HG03460 (cell line): ENCODE measurements around the gene RAB11FIP3.

Source experiments
- ATAC-seq: cut with Tn5 transposase; IDR thresholded peaks from one replicate; pipeline ENCODE4 v1.9.1; 2021; ENCODE audit not compliant: unreplicated experiment

Gene RAB11FIP3

DNA sequence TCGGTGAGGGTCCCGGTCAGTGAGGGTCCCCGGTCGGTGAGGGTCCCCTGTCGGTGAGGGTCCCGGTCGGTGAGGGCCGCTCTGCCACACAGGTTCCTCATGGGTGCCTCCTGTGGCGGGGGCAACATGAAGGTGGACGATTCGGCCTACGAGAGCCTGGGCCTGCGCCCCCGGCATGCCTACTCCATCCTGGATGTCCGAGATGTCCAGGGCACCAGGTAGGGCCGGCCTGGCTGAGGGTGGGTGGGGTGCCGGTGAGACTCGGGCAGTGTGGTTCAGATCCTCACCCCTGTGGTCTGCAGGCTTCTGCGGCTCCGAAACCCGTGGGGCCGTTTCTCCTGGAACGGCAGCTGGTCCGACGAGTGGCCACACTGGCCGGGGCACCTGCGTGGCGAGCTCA, 125.8 kb downstream of the RAB11FIP3 start:
- no peak for ATAC-seq

DNA sequence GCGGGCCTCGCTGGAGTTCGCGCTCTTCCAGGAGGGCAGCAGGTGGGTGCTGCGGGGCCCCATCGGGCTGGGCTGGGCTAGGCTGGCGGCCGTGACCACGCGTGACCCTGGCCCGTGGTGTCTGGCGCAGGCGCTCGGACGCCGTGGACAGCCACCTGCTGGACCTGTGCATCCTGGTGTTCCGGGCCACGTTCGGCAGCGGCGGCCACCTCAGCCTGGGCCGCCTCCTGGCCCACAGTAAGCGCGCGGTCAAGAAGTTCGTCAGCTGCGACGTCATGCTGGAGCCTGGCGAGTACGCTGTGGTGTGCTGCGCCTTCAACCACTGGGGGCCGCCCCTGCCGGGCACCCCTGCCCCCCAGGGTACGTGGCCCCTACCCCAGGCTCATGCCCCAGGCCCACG, 126.7 kb downstream of the RAB11FIP3 start:
- no peak for ATAC-seq

DNA sequence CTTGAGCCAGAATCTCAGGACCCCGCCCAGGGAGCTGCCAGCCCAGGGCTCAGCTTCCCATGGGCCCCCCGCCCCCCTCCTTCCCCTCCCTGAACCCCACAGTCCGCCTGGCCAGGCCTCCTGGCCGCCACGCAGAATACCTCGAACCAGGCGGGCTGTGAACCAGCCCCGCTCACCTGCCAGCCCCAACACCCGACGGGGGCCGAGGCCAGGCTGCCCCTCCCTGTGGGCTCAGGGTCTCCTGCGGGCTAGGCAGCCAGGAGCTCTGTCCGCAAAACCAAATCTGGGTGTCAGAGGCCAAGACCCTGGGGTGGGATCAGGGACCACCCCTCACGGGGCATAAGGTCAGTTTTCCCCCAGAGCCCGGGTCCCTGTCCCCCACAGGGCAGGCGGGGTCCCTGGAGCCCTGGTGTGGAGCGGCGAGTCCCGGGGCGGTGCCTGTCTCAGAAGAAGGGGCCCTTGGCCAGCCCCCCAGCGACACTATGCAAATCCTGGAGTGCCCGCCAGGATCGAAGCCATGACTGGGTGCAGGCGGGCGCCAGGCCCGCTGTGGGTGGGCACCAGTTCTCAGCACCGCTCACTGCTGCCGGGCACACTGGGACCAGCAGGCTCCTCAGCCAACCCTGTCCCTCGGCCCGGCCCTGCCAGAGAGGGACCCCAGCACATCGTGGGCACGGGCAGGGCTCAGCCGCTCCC, 128.3 kb downstream of the RAB11FIP3 start:
- ATAC-seq, result no peak

- ATAC-seq, result no peak
Measured at GRCh38 chr16:554297-554621, 128.8 kb downstream of the RAB11FIP3 start.

GRCh38 chr16:554640-555365, 129.4 kb downstream of the RAB11FIP3 start:
- ATAC-seq, result no peak

DNA sequence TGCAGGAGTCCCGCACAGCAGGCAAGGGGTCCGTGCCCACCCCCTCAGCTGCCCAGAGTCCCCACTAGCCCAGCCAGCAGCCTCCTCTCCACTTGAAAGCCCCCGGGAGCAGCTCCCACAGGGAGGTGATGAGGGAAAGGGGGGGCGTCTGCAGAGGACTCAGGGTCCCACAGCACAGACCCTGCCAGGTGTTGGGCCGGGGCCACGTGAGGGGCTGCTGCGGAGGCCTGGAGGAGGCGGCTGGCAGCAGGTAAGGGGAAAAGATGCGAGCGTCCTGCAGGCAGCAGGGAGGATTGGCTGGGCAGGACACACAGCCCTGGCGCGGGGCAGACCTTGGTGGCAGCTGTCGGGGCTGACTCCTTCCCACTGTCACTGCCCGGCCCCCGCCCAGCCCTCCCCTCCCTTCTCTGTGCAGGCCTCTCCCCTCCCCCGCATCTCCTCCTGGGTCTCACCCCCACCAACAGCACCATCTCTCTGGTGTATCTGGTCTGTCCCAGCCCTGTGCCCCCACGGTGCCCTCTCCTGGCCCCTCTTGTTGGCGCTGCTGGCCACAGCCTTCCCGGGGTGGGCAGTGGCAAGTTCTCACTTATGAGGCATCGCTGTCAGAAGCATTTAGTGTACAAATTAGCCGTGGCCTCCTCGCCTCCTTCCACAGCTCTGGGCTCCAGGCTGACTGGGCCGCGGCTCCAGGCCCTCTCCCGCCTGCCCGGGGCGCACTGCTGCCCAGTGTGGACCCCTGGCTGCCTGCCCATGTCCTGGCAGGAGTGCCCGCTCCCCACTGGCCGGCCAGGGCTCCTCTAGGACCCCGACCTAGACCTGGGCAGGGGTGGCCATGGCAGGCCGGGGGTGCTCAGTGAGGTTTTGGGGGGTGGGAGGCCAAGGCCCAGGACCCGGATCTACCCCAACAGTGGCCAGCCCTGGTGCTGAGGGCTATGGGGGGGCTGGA, 130.4 kb downstream of the RAB11FIP3 start:
- no peak for ATAC-seq

DNA sequence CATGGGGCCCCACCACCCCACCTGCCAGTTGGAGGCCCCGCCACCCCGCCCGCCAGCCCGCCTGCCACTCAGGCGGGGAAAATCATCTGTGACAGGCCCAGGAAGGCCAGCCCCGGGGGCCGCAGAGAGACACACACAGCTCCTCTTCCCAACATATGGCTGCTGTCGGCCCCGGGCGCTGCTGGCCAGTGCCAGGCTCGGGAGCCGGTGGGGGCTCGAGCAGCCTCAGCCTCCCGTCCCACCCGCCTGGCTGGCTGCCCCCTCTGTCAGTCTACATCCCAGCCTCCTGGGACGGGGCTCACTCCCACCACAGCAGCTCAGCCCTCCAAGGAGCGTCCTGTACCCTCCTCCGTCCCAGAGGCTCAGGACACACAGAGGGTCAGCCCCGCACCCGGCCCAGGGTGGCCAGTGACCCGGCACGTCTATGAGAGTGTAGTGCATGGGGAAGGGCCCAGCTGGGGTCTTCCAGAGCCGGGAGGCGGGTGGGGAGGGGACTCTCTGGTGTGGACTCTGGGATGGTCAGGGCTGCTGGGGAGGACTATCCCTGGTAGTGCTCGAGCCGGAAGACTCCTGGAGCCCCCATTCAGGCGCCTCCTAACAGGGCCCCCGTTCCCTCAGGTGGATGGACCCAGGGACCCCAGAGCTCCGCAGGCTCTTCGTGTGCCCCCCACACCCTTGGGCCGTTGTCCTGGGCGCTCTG, 131.2 kb downstream of the RAB11FIP3 start:
- no peak for ATAC-seq

- ATAC-seq, result no peak
Measured at GRCh38 chr16:557463-558297, 132.2 kb downstream of the RAB11FIP3 start.

DNA sequence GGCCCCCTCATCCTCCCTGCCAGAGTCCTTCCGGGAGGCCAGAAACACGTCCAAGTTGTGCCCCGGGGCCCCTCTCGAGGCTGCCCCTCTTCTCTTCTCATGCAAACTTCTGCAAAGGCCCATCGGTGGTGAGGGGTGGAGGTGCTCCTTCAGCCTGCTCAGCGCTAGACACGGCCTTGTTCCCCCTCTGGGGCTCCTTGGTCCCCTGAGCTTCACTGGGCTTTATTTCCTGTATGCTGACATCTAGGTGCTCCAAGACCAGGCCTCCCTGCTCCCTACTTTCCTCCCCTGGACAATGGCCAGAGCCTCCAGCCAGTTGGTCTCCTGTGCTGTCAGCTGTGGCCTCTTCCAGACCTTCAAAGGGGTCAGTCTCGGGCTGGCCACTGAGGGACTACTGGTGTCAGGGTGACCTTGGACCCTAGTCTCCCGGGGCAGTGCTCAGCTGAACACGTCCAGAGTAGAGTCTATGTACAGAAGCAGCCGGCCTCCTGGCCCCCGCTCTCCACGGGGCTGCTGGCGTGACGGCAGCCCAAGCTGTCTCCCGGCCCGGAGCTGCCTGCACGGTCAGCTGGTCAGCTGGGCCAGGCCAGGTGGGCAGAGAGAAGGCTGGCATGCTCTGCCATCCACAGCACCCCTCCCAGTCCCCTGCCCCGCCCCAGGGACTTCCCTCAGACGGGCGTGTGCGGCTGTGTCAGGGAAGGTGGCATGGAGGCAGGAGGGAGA, 133.0 kb downstream of the RAB11FIP3 start:
- ATAC-seq, result no peak

DNA sequence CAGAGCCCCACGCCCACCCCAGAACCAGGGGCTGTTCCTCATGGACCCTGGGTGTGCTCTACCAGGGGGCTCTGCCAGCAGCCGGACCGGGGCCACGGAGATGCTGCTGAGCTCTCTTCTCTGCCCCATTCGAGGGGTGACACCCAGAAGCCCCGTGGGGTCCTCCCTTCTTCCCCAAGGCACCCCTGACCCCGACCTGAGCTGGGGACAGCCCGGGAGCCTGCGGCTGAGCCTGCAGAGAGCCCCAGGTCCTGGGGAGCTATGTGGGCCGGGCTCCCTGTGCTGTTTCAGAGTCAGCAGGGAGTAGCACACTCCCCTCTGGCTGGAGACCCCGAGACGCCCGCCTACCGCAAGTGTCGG, 133.6 kb downstream of the RAB11FIP3 start:
- ATAC-seq, result no peak

DNA sequence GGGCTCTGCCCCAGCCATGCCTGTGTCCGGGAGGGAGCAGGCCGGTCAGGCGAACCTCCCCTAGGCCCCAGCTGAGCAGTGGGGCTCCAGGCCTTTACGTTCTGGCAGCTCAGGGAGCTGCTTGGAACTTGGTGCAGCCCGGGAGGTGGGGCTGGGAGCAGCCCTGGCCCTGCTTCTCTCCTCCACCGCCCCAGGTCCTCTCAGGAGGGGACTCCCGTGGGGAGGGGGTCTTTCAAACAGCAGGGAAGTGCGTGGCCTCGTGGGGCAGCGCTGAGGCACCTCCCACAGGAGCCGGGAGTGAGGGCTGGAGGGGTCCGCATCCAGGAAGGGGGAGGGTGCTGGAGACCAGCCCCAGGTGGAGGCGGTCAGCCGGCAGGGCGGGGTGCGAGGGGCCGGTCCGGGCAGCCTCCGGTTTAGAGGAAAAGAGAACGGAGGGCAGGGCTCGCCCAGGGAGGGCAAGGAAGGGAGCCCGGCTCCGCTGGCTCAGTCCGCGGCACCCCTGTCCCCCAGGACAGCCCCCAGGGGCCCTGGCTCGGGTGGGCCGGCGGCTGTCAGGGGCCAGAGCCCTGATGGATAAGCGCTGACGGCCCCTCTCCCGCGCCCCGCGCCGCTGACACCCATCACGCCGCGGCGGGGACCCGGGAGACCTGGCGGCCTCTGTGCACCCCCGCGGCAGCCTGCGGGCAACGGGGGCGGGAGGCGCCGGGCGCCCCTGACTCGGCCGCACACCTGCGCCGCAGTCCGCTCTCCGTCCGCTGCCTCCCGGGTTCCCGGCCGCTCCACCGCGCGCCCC, 134.2 kb downstream of the RAB11FIP3 start:
- no peak for ATAC-seq

DNA sequence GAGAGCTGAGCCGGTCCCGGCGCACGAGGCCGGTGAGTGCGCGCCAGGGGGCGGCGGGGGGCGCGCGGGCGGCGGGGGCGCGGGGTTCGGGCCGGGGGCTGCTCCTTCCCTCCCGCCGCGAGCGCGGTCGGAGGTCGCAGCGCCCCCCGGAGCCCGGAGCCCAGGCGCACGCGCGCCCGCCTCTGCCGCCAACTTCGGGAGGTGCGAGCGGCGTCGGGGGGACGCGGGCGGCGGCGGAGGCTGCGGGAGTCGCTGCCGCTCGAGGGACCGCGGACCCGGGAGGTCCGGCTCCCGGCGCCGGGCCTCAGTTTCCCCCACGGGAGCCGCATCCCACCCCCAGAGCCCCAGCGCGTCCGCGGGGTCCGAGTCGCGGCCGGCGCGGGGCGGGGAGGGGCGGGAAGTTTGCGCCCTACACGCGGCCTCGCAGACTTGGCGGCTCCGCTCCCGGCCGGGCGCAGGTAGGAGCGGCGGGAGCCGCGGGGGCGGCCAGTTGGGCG, 134.8 kb downstream of the RAB11FIP3 start, which contains the start of gene PRR35:
TSS of gene PRR35 (plus strand) at position 191 of the 497 bp plus-strand sequence. CDS start 2,901 bp downstream, outside the sequence.
- no peak for ATAC-seq

DNA sequence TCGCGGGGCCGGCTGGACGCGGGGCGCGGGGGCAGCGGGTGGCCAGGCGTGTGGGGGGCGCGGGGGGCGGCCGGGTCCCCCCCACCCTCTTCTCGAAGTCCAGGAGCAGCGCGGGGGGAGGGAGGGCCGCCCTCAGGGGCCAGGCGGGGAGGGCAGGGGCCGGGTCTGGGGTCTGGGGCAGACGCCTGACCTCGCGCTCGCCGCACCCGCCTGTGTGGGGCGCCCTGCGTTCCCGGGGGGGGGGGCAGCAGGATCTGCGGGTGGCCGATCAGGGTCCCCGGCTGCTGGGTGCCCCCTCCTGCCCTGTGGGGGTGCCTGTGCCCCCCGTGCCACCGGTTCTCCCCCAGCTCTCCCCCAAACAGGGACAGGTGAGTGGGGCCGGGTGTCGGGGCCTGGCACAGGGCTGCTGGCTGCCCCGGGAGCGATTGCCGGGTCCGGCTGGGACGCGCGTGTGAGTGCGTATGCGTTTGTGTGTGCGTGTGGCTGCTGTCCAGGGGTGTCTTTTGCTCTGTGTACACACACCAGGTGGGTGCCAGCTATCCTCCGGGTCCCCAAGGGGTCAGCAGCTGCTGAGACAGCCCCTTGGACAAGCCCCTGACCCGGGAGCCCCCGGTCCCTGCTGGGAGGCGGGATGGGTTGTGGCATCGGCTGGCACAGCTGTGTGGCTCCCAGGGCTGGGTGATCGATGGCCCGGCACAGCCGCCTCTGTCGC, 135.4 kb downstream of the RAB11FIP3 start:
- ATAC-seq, result no peak

DNA sequence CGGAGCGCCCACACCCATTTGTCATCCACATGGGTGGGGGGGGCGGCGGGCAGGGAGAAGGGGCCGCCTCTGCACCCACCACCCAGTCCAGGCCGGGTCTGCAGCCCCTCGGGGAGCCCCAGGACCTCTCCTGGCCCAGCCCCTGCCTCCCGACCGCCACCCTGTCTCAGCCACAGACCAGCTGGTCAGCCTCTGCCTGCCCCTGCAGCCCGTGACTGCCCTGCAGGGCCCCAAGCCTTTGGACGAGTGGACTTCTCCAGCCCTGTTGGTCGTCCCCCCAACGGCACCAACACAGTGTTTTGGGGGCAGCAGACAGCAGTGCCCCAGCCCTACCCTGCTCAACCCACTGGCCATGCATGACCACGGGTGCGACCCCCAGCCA, 136.0 kb downstream of the RAB11FIP3 start:
- ATAC-seq, result no peak

DNA sequence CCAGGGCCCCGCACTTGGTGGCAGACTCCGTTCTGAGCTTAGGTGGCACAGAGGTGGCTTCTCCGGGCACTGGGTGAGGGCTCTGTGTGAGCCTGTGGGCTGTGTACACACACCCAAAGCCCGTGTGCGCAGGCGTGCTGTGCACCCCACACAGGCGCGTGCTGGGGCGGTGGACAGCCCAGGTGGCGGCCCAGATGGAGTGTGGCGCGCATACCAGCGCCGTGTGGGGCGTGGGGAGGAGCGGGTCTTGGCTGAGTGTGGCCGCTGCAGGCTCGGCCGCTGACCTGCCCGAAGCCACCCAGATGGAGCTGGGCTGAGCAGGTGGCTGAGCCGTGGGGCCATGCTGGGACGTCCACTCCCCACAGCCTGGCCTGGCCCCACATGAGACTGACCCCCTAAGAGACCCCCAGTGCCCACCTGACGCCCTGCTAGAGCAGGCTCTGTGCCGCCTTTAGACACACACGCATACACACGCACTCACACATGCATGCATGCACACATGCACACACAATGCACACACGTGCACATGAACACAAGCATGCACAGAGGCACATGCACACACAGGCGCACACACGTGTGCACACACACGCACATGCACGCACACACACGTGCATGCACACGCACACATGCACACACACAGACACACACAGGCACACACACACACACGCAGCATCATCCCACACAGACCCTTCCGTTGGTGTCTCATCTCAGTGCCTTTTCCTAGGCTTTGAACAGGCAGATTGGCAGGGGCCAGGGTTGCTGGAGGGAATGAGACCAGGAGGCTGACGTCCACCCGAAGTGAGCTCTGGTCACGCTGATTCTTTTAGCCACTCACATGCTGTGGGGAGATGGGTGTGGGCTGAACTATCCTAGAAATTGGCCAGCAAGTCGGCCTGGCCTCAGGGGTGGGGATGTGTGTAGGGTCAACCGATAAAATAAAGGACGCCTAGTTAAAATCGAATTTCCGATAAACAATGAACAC, 136.8 kb downstream of the RAB11FIP3 start:
- ATAC-seq, result no peak

GRCh38 chr16:563072-563644, 137.7 kb downstream of the RAB11FIP3 start:
- ATAC-seq, result no peak
